DND-41 (cell line): ENCODE results near the gene ZNF609.

Experiments used
- ATAC-seq: fragments of 200-7000 bp; cut with Tn5 transposase; 3 replicates; pipeline ENCODE4 v1.9.1; 2021; ENCODE audit warnings: low read depth; ENCODE audit not compliant: insufficient read depth
- DNase-seq: peaks from one replicate; pipeline ENCODE4 v3.0.0-alpha.2; 2020
- H2AFZ ChIP-seq: 2 replicates; pipeline ENCODE4 v1.6.0; 2012; ENCODE audit warnings: low read depth, low read length
- H3K27ac ChIP-seq: 2 replicates; pipeline ENCODE4 v1.5.1; 2012; ENCODE audit warnings: low read length, inconsistent platforms
- H3K27me3 ChIP-seq: fragments of 200-600 bp; sonication (generic); 2 replicates; pipeline ENCODE4 v1.6.0; 2012; ENCODE audit warnings: low read length, mild to moderate bottlenecking, inconsistent platforms; ENCODE audit not compliant: insufficient read depth, poor library complexity
- H3K36me3 ChIP-seq: 2 replicates; pipeline ENCODE4 v1.5.1; 2012; ENCODE audit warnings: low read length, inconsistent platforms; ENCODE audit not compliant: insufficient read depth
- H3K4me1 ChIP-seq: 2 replicates; pipeline ENCODE4 v1.5.1; 2012; ENCODE audit warnings: mild to moderate bottlenecking, low read length; ENCODE audit not compliant: insufficient read depth
- H3K4me2 ChIP-seq: 2 replicates; pipeline ENCODE4 v1.6.0; 2012; ENCODE audit warnings: mild to moderate bottlenecking, moderate library complexity, low read length, inconsistent platforms; ENCODE audit not compliant: insufficient read depth
- H3K4me3 ChIP-seq, 2 experiments: fragments of 200-600 bp in 1 of 2; shearing (Covaris generic) in 1 of 2; 2 replicates each; pipeline ENCODE4 v1.5.1; 2012 to 2016; ENCODE audit warnings: inconsistent platforms in 2 of 2, low read length in 2 of 2, mild to moderate bottlenecking in 2 of 2, low read depth in 1 of 2, moderate library complexity in 1 of 2
- H3K79me2 ChIP-seq: 2 replicates; pipeline ENCODE4 v1.6.0; 2012; ENCODE audit warnings: low read length, inconsistent platforms; ENCODE audit not compliant: insufficient read depth
- H3K9ac ChIP-seq: 2 replicates; pipeline ENCODE4 v1.6.0; 2012; ENCODE audit warnings: low read depth, mild to moderate bottlenecking, inconsistent platforms, low read length, moderate library complexity
- H3K9me3 ChIP-seq: 2 replicates; pipeline ENCODE4 v1.5.1; 2012; ENCODE audit warnings: low read length, moderate library complexity, mild to moderate bottlenecking, inconsistent platforms; ENCODE audit not compliant: insufficient read depth, severe bottlenecking
- H4K20me1 ChIP-seq: 2 replicates; pipeline ENCODE4 v1.6.0; 2012; ENCODE audit warnings: low read length; ENCODE audit not compliant: insufficient read depth
- CTCF ChIP-seq: IDR thresholded peaks from 2 replicates; pipeline ENCODE4 v1.5.1; 2012; ENCODE audit warnings: borderline replicate concordance, low read length, moderate library complexity, mild to moderate bottlenecking; ENCODE audit not compliant: poor library complexity, severe bottlenecking; ENCODE audit errors: extremely low read depth
- EZH2 ChIP-seq: IDR thresholded peaks from 3 replicates; pipeline ENCODE4 v1.6.1; 2012; ENCODE audit warnings: borderline replicate concordance, low read depth, mild to moderate bottlenecking, moderate library complexity, low read length, inconsistent platforms; ENCODE audit not compliant: severe bottlenecking

The ZNF609 gene

GRCh38 chr15:64619880-64620839 lies 159.8 kb downstream of the ZNF609 start:
- Histone ChIP-seq H3K9ac (no peak overlapping the region), H3K4me2 (no peak overlapping the region), H3K79me2 (peaks cover 74% of the 10 kb centered on the region), H3K9me3 (no peaks in the 10 kb centered on the region), H3K36me3 (peaks cover 16% of the 10 kb centered on the region), H3K27me3 (no peaks in the 10 kb centered on the region), H3K4me3 (no peak overlapping the region), H3K4me1 (peaks cover 40% of the 10 kb centered on the region), H2AFZ (no peak overlapping the region), H3K27ac (no peak overlapping the region), H4K20me1 (peaks cover 48% of the 10 kb centered on the region)
- no peak for ATAC-seq
- DNase-seq: no peak
- TF ChIP-seq EZH2 (no peak), CTCF (no peak)

GRCh38 chr15:64621056-64621455 lies 160.7 kb downstream of the ZNF609 start:
- Histone ChIP-seq H3K4me3 (no peak overlapping the region), H3K4me1 (peaks cover 40% of the 10 kb centered on the region), H3K36me3 (peaks cover 19% of the 10 kb centered on the region), H3K27me3 (no peaks in the 10 kb centered on the region), H3K9me3 (no peaks in the 10 kb centered on the region), H3K79me2 (peaks cover 65% of the 10 kb centered on the region), H2AFZ (no peak overlapping the region), H3K9ac (no peak overlapping the region), H3K27ac (no peak overlapping the region; the same call in 1 of the 2 replicates), H4K20me1 (peaks cover 48% of the 10 kb centered on the region), H3K4me2 (no peak overlapping the region)
- TF ChIP-seq CTCF (no peak), EZH2 (no peak)
- ATAC-seq (no peak), DNase-seq (no peak)

- Histone ChIP-seq H3K4me1 (peaks cover 40% of the 10 kb centered on the region), H3K27ac (peak overlapping the region; percentile 67)
- ATAC-seq: peak; percentile 92
These were observed 162.3 kb downstream of the ZNF609 start for GRCh38 chr15:64622410-64623260.

More at GRCh38 chr15:64622410-64623260, 162.3 kb downstream of the ZNF609 start:
- DNase-seq: peak; percentile 62
- no peak for TF ChIP-seq EZH2
- Histone ChIP-seq H3K79me2 (peaks cover 60% of the 10 kb centered on the region), H3K36me3 (peaks cover 20% of the 10 kb centered on the region), H3K9ac (no peak overlapping the region), H3K27me3 (no peaks in the 10 kb centered on the region), H3K9me3 (no peaks in the 10 kb centered on the region), H3K4me3 (no peak overlapping the region; a peak in 1 of 4 replicates), H3K4me2 (peak overlapping the region; percentile 49), H4K20me1 (peaks cover 45% of the 10 kb centered on the region), H2AFZ (no peak overlapping the region)
